ENCODE measurements around the gene LASP1NB.
"Not testable (repeated sequence)": the region's sequence is repeated elsewhere in the genome, so short reads cannot be mapped to it uniquely, and the experiment has no call there.

LASP1NB gene

DNA sequence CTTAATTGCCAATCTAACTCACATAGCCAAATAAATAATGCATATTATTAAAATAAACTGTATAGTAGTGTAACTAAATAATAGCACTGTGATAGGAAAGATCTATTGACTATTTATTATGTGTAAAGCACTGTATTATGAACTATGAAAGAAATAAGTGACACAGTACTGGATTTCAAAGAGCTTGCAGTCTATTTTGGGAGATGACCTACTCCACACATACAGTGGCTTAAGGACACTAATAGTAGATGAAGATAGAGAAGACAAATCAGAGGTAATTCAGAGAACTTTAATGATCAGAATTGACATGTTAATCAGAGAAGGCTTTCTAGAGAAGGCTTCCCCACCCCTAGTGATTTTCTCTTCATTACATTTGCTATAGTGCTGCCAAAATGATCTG, 14.6 kb downstream of the LASP1NB start:
- POLR2A ChIA-PET = interaction anchor here (0.6 kb wide), 1 partner anchor 20 kb away, joined by 9 read pairs; no protein-coding TSS in a partner anchor
- H3K4me3 ChIP-seq (ENCODE audit: low read depth, low read length) = no peak overlapping the region
- TF ChIP-seq, protein P1, sequence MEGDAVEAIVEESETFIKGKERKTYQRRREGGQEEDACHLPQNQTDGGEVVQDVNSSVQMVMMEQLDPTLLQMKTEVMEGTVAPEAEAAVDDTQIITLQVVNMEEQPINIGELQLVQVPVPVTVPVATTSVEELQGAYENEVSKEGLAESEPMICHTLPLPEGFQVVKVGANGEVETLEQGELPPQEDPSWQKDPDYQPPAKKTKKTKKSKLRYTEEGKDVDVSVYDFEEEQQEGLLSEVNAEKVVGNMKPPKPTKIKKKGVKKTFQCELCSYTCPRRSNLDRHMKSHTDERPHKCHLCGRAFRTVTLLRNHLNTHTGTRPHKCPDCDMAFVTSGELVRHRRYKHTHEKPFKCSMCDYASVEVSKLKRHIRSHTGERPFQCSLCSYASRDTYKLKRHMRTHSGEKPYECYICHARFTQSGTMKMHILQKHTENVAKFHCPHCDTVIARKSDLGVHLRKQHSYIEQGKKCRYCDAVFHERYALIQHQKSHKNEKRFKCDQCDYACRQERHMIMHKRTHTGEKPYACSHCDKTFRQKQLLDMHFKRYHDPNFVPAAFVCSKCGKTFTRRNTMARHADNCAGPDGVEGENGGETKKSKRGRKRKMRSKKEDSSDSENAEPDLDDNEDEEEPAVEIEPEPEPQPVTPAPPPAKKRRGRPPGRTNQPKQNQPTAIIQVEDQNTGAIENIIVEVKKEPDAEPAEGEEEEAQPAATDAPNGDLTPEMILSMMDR (IDR thresholded peaks at IDR 0.05; ENCODE audit: low read depth, low read length) = no peak
- no peak overlapping the region for H3K27ac ChIP-seq (ENCODE audit: low read depth, low read length)
- no peak for DNase-seq (ENCODE audit: low read depth, low spot score)
- H3K27me3 ChIP-seq (ENCODE audit: control insufficient read depth, insufficient read depth, low read length) = peaks cover 4% of the 10 kb centered on the region
- CTCF ChIA-PET = interaction anchor here (0.6 to 1.5 kb wide), 2 partner anchors 31 to 213 kb away, joined by 4 to 9 read pairs; no protein-coding TSS in a partner anchor
- H3K9me3 ChIP-seq (ENCODE audit: control insufficient read depth, insufficient read depth, low read length) = no peaks in the 10 kb centered on the region

DNA sequence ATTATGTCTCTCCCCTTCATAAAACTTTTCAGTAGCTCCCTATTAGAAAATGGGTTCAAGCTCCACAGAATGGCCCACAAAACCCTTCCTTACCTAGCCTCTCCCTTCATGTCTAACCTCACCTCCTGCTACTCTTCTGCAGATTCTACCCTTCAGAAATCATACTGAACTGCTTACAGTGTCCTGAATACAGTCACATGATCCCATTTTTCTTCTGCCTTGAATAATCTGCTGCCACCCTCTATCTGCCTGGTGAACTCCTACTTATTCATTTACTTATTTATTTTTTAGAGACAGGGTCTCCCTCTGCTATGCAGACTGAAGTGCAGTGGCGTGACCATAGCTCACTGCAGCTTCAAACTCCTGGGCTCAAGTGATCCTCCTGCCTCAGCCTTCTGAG, 15.0 kb downstream of the LASP1NB start:
- ChIA-PET CTCF (interaction anchor here (0.6 to 1.5 kb wide), 2 partner anchors 31 to 213 kb away, joined by 4 to 9 read pairs; no protein-coding TSS in a partner anchor), POLR2A (interaction anchor here (0.6 kb wide), 1 partner anchor 19 kb away, joined by 9 read pairs; no protein-coding TSS in a partner anchor)
- Histone ChIP-seq H3K9me3 (ENCODE audit: control insufficient read depth, insufficient read depth, low read length) (no peaks in the 10 kb centered on the region), H3K27ac (ENCODE audit: low read depth, low read length) (no peak overlapping the region), H3K4me3 (ENCODE audit: low read depth, low read length) (no peak overlapping the region), H3K27me3 (ENCODE audit: control insufficient read depth, insufficient read depth, low read length) (peaks cover 4% of the 10 kb centered on the region)
- no peak for DNase-seq (ENCODE audit: low read depth, low spot score)
- TF ChIP-seq, protein P1 (IDR thresholded peaks at IDR 0.05; ENCODE audit: low read depth, low read length) = no peak

DNA sequence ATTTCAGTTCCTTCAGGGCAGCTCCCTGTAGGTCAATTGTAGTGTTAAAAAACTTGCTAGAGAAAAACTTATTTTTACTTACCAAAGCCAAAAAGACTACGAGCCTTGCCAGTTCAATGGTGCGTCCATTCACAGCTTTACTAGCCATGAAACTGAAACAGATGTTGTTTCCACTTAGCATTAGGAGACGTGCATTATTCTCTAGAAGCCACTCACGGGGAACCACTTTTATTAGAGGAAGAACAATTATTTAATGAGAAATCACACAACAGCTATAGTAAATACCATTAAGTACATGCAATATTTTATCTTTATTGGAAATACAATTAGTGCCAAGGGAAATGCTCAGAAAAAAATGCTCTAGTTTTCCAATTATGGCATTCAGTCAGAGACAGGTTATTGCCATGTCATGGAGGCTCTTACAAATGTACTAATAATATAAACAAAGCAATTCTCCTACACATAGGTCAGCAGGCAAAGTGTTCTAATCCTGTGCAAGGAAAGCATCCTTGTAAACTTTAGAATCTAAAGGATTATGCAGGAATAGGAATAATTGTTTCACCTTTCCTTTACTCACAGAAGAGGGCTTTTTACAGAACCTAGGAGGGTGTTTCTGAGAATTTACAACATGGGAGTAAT, 17.4 kb downstream of the LASP1NB start:
- DNase-seq (ENCODE audit: low read depth, low spot score) = no peak
- no peaks in the 10 kb centered on the region for H3K9me3 ChIP-seq (ENCODE audit: control insufficient read depth, insufficient read depth, low read length)
- CTCF ChIA-PET = interaction anchor here (1.1 to 2.4 kb wide), 2 partner anchors 40 to 210 kb away, joined by 3 to 9 read pairs; no protein-coding TSS in a partner anchor
- TF ChIP-seq, protein P1 (IDR thresholded peaks at IDR 0.05; ENCODE audit: low read depth, low read length) = no peak
- no peak overlapping the region for H3K4me3 ChIP-seq (ENCODE audit: low read depth, low read length)
- H3K27me3 ChIP-seq (ENCODE audit: control insufficient read depth, insufficient read depth, low read length) = no peaks in the 10 kb centered on the region
- H3K27ac ChIP-seq (ENCODE audit: low read depth, low read length) = no peak overlapping the region
- POLR2A ChIA-PET = no interaction called here

GRCh38 chr17:38943607-38944006, 18.2 kb downstream of the LASP1NB start:
- H3K4me3 ChIP-seq (ENCODE audit: low read depth, low read length) = no peak overlapping the region
- TF ChIP-seq, protein P1 (IDR thresholded peaks at IDR 0.05; ENCODE audit: low read depth, low read length) = no peak
- H3K27ac ChIP-seq (ENCODE audit: low read depth, low read length) = no peak overlapping the region
- H3K27me3 ChIP-seq (ENCODE audit: control insufficient read depth, insufficient read depth, low read length) = no peaks in the 10 kb centered on the region
- ChIA-PET CTCF (interaction anchor here (2.4 kb wide), 1 partner anchor 39 kb away, joined by 9 read pairs; no protein-coding TSS in a partner anchor), POLR2A (interaction anchor here (0.6 kb wide), 1 partner anchor 101 kb away, joined by 3 read pairs; no protein-coding TSS in a partner anchor)
- no peaks in the 10 kb centered on the region for H3K9me3 ChIP-seq (ENCODE audit: control insufficient read depth, insufficient read depth, low read length)
- DNase-seq (ENCODE audit: low read depth, low spot score) = no peak

DNA sequence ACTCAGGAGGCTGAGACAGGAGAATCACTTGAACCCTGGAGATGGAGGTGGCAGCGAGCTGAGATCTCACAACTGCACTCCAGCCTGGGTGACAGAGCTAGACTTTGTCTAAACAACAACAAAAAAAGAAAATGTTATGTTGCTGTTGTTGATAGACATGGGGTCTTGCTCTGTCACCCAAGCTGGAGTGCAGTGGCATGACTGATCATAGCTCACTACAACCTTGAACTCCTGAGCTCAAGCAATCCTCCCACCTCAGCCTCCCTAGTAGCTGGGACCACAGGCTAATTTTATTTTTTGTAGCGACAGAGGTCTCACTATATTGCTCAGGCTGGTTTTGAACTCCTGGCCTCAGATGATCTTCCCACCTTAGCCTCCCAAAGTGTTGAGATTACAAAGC, 21.8 kb downstream of the LASP1NB start:
- Histone ChIP-seq H3K4me3 (ENCODE audit: low read depth, low read length) (no peak overlapping the region), H3K9me3 (ENCODE audit: control insufficient read depth, insufficient read depth, low read length) (no peaks in the 10 kb centered on the region), H3K27me3 (ENCODE audit: control insufficient read depth, insufficient read depth, low read length) (no peaks in the 10 kb centered on the region), H3K27ac (ENCODE audit: low read depth, low read length) (no peak overlapping the region)
- TF ChIP-seq, protein P1 (IDR thresholded peaks at IDR 0.05; ENCODE audit: low read depth, low read length) = no peak
- no peak for DNase-seq (ENCODE audit: low read depth, low spot score)
- POLR2A ChIA-PET = no interaction called here
- CTCF ChIA-PET = interaction anchor here (0.7 kb wide), 1 partner anchor 206 kb away, joined by 3 read pairs; no protein-coding TSS in a partner anchor

GRCh38 chr17:38953800-38954199, 28.4 kb downstream of the LASP1NB start:
- H3K27me3 ChIP-seq (ENCODE audit: control insufficient read depth, insufficient read depth, low read length); H3K4me3 ChIP-seq (ENCODE audit: low read depth, low read length); POLR2A ChIA-PET; H3K9me3 ChIP-seq (ENCODE audit: control insufficient read depth, insufficient read depth, low read length); H3K27ac ChIP-seq (ENCODE audit: low read depth, low read length); CTCF ChIA-PET; DNase-seq (ENCODE audit: low read depth, low spot score): not testable (repeated sequence)

Measured in AG04450 (cell line).